Measurements from ENCODE around the gene CNGA2.

GRCh38 chrX:151714362-151714761, 20.2 kb upstream of the CNGA2 start:
- no peak for TF ChIP-seq CTCF (IDR thresholded peaks at IDR 0.05)
- TF ChIP-seq POLR2A (IDR thresholded peaks at IDR 0.05) = no peak
